Kidney epithelial cell (primary cell): ENCODE measurements around the gene C1D. TPM values are rescaled to one million over a fixed set of nuclear protein-coding genes. Genes with fewer than 3 reads are reported as not detected.

Source experiments
- DNase-seq: peaks from one replicate; pipeline ENCODE4 v3.0.0-alpha.2; 2010; ENCODE audit warnings: low read depth
- H3K27me3 ChIP-seq: 2 replicates; pipeline ENCODE4 v1.6.0; 2011; ENCODE audit warnings: low read length; ENCODE audit not compliant: control insufficient read depth, insufficient read depth
- H3K36me3 ChIP-seq: 2 replicates; pipeline ENCODE4 v1.5.1; 2011; ENCODE audit warnings: low read length; ENCODE audit not compliant: control insufficient read depth, insufficient read depth
- H3K4me3 ChIP-seq: 2 replicates; pipeline ENCODE4 v1.5.1; 2011; ENCODE audit warnings: low read depth, mild to moderate bottlenecking, control low read depth, low read length
- total RNA-seq: library from RNA; depleted of rRNA; stranded (reverse); fragments of >200 nt; gene quantifications from 2 replicates; pipeline ENCODE4 v1.2.3, GENCODE V29; 2015
- TF ChIP-seq, protein P1 (sequence below): IDR thresholded peaks from 2 replicates; pipeline ENCODE4 v1.5.1; 2011; ENCODE audit warnings: mild to moderate bottlenecking, moderate library complexity, low read length, control low read depth, inconsistent platforms; ENCODE audit not compliant: insufficient read depth, poor library complexity, severe bottlenecking

C1D gene
- total RNA-seq, 1 donor from 2014 or later: 21.6 TPM

DNA sequence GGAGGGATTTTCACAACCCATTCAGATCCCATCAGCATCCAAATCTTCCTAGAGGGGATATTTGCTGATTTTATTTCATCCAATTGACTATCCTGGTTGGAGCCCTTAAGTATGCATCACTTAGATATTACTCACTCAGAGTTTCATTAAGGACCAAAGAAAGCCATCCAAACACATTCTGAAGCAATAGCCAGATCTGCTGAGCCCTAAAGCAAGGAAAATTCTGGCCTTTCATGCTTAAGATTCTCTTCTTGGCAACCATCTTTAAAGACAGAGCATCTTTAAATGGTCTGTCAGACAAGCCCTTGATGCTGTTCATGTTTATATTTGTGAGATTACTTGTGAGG is 40.9 kb upstream of the C1D start:
- TF ChIP-seq, protein P1, sequence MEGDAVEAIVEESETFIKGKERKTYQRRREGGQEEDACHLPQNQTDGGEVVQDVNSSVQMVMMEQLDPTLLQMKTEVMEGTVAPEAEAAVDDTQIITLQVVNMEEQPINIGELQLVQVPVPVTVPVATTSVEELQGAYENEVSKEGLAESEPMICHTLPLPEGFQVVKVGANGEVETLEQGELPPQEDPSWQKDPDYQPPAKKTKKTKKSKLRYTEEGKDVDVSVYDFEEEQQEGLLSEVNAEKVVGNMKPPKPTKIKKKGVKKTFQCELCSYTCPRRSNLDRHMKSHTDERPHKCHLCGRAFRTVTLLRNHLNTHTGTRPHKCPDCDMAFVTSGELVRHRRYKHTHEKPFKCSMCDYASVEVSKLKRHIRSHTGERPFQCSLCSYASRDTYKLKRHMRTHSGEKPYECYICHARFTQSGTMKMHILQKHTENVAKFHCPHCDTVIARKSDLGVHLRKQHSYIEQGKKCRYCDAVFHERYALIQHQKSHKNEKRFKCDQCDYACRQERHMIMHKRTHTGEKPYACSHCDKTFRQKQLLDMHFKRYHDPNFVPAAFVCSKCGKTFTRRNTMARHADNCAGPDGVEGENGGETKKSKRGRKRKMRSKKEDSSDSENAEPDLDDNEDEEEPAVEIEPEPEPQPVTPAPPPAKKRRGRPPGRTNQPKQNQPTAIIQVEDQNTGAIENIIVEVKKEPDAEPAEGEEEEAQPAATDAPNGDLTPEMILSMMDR: no peak
- no peaks in the 10 kb centered on the region for H3K36me3 ChIP-seq
- H3K4me3 ChIP-seq: no peak overlapping the region
- no peaks in the 10 kb centered on the region for H3K27me3 ChIP-seq
- no peak for DNase-seq

DNA sequence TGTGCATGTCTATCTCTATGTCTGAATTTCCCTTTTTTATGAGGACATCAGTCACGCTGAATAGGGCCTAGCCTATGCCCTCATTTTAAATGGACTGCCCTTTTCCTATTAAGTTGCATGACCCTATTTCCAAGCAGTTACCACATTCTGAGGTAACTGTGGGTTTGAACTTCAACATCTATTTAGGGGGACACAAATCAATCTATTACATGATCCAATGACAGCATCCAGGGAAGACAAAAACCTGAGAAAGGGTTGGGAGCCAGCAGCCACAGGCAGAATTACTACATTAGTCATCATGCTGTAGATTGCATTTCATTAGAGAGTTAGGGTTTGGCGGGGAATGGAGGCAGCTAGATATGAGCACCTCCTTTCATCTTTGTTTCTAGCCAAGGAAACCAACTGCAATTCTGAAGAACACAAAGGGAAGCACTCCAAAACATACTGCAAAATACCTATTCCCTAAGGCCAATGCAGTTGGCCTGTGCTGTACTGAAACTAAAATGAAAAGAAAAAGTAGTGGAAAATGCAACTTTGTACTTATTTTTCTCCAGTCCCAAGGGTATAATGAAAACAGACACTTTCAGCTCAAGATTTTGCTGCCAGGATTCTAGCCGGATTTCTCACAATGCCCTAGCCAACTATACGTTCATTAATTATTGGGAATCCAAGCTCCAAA is 40.4 kb upstream of the C1D start:
- no peak overlapping the region for H3K4me3 ChIP-seq
- no peaks in the 10 kb centered on the region for H3K27me3 ChIP-seq
- no peak for DNase-seq
- H3K36me3 ChIP-seq: no peaks in the 10 kb centered on the region
- TF ChIP-seq, protein P1: no peak

DNA sequence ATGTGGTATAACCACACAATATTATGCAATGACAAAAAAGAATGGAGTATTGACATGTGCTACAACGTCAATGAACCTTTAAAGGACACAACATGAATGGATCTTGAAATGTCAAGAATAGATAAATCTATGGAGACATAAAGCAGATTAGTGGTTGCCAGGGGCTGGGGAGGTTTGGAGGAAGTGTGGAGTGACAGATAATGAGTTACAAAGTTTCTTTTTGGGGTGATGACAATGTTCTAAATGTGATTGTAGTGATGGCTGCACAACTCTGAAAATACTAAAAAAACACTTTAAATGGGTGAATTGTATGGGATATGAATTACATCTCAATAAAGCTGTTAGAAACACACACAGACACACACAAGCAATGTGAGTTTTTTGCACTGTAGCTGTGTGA is 37.4 kb upstream of the C1D start:
- no peak overlapping the region for H3K4me3 ChIP-seq
- no peak for DNase-seq
- no peaks in the 10 kb centered on the region for H3K36me3 ChIP-seq
- TF ChIP-seq, protein P1: no peak
- H3K27me3 ChIP-seq: no peaks in the 10 kb centered on the region

DNA sequence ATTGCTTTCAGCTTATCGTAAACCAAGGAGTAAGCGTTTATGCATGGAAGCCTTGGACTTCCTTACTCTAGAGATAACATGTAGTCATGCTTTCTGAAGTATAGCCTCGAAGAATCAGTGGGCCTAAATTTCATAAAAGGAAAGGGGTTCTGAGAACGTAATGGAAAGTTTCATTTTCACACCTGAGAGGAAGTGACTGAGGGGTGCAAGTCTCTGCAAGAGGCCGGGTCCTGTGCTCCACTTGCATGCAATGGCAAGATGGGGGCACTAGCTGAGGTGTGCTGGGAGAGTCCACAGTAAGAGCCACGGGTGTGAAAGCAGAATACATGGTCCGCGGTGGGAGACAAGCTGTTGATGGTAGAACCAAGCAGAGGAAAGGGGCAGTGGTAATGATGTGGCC is 36.5 kb upstream of the C1D start:
- TF ChIP-seq, protein P1: no peak
- no peaks in the 10 kb centered on the region for H3K27me3 ChIP-seq
- no peak overlapping the region for H3K4me3 ChIP-seq
- DNase-seq: no peak
- H3K36me3 ChIP-seq: no peaks in the 10 kb centered on the region

DNA sequence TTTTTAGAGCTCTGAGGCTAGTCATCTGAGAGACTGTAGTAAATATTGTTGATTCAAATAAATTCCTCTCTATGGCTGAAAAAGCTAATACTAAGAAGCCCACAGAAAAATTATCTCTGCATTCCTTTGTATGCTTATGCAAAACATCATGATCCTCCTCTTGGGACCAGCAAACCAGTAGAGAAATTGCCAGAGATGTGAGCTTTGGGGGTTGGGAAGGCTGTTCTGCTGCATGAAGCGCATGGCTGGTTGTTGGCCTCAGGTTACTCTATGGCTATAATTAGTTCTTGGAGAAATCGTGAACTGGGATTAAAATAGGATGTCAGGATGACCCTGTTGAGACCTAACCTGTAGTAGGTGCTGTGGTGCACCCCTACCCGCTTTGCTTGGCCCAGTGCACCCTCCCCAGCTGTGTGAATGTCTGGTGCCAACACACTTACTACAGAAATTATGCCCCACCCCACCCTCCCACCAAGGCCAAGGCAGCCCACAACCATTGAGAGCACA is 35.5 kb upstream of the C1D start:
- TF ChIP-seq, protein P1: no peak
- no peaks in the 10 kb centered on the region for H3K36me3 ChIP-seq
- DNase-seq: no peak
- no peaks in the 10 kb centered on the region for H3K27me3 ChIP-seq
- H3K4me3 ChIP-seq: no peak overlapping the region

DNA sequence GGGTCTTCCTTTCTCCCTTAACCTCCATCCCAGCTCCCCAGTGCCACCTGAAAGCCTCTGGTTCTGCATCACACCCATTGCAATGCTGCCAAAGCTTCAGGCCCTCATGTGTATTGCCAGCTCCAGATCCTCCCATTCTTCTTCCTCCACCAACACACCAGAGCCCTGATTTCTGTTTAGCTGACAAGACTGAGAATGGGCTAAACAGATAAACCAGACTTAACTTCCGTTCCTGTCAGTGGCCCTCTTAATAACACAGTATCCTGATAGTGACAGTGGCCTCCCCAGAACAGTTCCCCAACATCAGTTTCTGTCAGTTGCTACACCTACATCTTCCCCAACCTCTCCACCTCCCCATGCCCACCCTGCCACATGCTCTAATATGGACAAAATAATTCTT is 31.3 kb upstream of the C1D start:
- H3K4me3 ChIP-seq: no peak overlapping the region
- DNase-seq: no peak
- H3K27me3 ChIP-seq: peaks cover 2% of the 10 kb centered on the region
- no peaks in the 10 kb centered on the region for H3K36me3 ChIP-seq
- TF ChIP-seq, protein P1: no peak
